NCI-H460 (cell line): ENCODE measurements around the gene GALNT18. TPM values are rescaled to one million over a fixed set of nuclear protein-coding genes. Genes with fewer than 3 reads are reported as not detected.

Experiments used
- DNase-seq: peaks from one replicate; pipeline ENCODE4 v3.0.0-alpha.2; 2016; ENCODE audit warnings: low read depth; ENCODE audit errors: extremely low read depth
- polyA plus RNA-seq: library from polyadenylated mRNA; depleted of rRNA; stranded (reverse); fragments of >200 nt; gene quantifications from 2 replicates; pipeline ENCODE4 v1.2.3, GENCODE V29; 2014; cell fraction: nucleus; rRNA removed
- total RNA-seq: library from RNA; depleted of rRNA; stranded (reverse); fragments of >200 nt; shearing (Covaris generic); gene quantifications from 2 replicates; pipeline ENCODE4 v1.2.3, GENCODE V29; 2014; rRNA removed

The GALNT18 gene
- total RNA-seq: 4.6 and 6.1 TPM in 2 replicates
- 15.1 and 19.4 TPM in 2 replicates for polyA plus RNA-seq

DNA sequence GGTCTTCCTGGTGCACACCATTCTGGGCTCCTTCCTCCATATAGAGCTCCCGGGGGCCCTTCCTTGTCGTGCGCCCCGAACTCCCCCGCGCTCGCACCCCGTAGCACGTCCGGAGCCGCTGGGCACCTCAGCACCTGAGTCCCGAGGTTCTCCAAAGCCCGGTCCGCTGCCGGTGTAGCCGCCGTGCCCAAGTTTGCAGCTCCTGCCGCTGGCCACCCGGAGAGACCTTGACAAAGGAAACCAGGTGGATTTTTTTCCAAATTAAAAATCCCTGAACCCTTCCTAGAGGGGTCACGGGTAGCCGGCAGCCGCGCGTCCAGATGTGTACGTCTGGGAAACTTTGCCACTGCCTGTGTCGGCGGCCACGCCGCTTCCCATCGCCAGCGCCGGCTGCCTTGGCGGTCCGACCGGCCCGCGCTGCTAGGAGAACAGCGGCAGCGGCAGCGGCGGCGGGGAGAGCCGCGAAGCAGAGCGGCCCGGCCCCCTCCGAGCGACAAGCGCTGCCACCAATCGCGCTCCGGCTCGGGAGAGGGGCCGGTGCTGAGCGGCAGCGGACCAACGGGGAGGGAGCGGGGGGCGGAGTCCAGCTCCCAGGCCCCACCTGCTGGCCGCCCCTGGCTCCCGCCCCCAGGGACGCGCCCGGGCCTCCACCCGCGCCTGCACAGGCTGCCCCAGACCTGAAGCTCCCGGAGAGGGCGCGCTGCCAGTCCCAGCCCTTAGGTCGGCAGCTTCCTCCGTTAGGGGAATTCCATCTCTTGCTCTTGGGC lies at the start of gene GALNT18:
GALNT18 (minus strand) TSS at position 433 of the 767 bp plus-strand sequence.
- peak; percentile 86 for DNase-seq

DNA sequence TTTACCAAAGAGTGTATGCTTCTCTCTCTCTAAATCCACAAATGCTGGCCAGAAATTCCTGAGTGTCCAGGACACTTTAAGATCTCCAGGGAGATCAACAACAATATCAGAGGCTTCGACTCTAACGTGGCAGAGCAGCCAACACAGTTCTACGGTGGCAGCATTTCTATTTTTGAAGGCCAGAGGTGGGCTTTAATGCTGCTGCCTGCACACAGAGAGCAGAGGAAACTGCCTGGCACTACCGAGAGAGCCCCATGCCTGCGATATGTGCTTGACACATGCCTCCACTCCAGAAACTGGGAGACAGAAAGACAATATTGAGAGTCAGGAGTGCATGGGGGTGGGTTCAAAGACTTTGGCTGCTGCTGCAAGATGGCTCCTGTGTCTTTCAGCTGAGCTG lies 48.8 kb upstream of the GALNT18 start:
- DNase-seq: no peak

DNA sequence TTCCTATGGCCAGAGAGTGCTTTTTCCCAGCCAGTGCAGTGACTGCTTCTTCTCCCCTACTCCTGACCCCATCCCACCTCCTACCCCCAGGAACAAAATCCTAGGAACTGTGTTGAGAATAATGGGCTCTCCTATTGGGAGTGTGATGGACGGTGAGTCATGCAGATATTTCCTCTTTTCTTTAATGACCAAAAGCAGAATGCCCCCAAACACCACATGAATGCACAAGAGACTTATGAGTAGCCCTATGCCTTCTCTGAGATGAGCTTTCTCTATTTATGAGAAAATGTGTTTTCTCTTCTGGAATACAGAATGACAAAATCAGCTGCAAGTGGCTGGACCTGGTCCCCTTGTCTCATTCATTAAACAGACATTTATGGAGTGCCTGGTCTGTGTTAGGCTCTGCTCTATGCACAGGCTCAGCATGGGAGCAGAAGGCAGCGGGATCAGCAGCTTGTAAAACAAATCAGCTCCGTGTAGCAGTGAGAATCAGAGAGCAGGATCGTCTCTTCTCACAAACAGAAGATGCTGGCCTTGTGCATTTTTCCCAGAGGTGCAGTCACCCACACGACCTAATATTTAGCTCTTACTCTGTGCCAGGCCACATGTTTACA lies 47.5 kb upstream of the GALNT18 start:
- DNase-seq: no peak

DNA sequence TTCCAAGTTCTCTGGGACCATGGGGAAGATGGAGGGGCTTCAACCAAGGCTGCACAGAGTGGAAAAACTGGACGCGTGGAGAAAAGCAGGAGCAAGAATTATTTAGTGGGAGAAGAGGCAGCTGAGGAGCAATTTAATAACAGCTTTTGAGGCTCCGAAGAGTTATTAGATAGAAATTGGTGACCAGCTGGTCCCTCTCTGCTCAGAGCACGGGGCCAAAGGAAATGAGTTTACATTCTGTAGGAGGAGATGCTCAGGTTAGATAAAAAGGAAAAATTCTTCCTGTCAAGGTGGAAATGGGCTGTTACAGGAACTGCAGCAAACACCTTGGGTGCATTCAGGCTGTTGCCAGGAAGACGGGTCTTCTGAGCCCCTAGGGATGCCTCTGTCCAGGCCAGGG lies 47.0 kb upstream of the GALNT18 start:
- no peak for DNase-seq

DNA sequence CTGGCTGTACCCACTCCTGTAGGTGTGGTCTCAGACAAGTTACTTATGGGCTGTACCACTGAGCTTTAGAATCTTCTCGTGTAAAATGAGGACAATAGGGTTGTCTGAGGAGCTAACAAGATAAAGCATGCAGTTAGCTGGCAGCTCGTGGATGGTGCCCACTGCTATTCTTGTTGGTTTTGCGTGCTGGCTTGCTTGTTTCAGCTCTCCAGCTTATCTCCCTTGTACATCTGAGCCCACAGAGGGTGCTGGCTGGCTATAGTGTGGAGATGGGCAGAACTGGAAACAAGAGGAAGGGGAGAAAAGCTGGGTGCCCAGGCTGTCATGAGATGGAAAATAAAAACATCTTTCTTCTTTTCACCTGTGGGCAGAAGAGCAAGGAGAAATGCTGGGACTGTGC lies 46.5 kb upstream of the GALNT18 start:
- no peak for DNase-seq

DNA sequence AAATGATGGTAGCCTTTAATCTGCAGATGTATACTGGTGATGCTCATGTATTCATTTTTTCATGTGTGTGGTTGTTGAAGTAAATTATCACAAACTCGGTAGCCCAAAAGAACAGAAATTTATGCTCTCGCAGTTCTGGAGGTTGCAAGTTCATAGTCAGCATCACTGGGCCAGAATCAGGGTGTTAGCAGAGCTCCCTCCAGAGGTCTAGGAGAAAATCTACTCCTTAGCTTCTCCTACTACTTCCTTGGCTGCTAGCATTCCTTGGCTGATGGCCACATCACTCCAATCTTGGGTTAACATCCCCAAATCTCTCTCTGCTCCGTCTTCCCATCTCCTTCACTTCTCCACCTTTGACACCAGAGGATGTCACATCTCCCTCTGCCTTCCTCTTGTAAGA lies 45.3 kb upstream of the GALNT18 start:
- DNase-seq: no peak

DNA sequence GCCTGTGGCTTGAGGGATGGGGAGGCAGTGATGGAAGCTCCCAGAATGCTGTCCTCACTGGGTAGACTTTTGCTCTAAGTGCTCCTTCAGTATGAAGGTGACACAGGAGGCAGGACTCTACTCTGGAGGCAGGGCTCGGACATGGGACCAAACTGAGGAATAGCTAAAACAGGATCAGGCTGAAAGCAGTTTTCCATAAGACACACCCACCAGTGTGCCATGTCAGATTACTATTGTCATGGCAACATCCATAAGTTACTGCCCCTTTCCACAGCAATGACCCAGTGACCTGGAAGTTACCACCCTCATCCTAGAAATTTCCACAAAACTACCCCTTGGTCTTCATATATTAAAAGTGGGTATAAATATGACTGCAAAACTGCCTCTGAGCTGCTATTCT lies 43.6 kb upstream of the GALNT18 start:
- DNase-seq: no peak

DNA sequence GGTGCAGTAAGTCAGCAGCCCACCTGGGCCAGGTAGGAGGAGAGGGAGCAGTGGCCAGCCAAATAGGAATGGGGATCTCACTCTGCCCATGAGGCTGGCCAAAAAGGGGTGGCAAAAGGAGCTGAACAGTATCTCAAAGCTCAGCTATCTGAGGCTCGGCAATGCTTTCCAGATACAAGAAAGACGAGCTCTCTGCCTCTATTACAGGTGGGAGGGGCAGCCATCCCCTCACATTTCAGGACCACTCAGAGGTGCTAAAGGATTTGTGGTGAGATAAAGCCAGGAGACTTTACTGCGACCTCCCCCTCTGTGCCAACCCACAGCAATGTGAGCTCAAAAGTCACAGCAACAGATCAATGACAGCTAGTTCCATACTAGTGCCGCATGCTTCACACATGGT lies 42.1 kb upstream of the GALNT18 start:
- no peak for DNase-seq

DNA sequence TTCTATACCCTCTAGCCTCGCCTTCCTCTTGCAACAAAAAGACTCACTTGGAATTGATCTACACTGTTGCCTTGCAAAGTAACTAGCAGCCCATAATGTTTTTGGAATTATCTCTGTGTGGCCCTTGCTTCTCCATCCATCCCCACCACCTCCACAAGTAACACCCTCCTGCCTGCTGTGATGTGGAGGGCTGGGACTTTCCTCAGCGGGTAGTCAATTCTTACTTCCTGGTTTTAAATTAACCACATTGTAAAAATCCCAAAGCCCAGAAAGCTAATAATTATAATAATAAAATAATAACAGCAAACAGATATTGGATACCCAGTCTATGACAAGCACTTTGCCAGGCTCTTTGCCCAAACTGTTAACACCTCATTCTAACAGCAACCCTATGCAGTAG lies 40.8 kb upstream of the GALNT18 start:
- no peak for DNase-seq

DNA sequence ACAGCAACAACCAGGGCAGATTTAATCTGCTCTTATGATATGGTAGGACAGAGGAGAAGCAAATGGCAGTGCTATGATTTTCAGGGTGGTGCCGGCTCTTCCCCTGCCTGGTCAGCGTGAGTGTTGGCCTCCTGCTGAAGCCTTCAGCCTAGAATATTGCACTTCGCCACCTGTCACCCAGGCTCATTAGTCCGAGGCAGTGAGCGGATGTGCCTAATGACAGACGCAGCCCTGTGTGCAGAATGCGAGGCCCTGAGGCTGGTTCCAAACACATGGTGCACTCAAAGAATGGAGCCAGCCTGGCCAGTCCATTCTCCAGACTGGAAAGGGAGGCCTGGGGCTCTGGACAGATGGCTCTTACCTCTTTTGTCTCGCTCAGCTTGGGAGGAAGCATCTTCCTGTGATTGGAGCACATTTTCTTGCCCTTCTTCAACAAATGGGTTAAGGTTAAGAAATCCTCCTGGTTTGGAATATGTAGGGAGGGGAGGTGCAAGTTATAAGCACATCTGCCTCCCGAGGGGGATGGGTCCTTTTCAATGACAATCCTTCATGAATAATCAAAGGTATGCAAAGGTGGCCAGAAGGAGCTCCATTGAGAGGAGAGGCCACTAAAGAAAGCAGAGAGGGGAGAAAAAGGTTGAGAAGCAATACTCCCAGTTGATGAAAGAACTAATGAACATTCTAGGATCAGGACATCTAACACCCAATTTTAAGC lies 39.7 kb upstream of the GALNT18 start:
- DNase-seq: no peak

DNA sequence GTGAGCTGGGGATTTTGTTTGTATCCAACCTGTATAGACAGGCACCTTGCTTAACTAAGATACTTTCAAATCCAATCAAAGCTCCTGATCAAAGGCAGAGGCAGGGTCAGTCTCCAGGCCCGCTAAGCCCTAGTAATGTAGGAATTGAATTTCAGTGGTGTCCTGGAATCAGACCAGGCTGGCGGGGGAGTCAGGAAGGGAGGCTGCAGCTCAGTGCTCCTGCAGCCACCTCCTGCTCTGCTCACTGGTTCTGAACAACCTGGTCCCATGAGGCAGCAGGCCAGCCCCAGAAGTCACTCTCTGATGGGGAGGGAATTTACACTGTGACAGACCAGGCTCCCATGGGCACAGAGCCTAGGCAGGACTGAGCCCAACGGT lies 38.5 kb upstream of the GALNT18 start:
- no peak for DNase-seq

DNA sequence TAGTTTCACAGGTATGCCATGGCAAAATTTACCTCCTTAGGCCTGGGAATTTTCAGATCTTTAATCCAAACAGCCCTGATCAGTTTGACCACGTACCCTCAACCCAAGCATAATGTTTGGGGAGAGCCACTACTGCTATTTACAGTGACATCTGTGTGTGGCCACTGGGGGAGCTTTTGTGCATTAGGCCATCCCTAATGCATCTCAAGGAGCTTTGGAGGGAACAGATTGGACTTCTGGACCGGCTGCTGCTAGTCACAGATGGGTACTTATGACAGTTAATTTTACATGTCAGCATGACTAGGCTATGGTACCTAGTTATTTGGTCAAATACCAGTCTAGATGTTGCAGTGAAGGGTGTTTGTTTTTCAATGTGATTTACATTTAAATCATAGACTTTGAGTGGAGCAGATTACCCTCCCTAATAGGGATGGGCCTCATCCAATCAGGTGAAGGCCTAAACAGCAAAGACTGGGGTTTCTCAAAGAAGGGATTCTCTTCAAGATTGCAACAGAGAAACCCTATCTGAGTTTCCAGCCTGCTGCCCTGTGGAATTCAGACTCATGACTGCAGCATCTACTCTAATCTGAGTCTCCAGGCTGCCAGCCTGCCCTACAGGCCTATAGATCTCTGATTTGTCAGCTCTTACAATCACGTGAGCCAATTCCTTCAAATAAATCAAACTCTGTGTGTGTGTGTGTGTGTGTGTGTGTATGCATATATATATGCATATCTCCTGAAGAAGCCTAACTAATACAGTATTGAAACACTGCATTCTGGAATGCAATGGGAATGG lies 38.0 kb upstream of the GALNT18 start:
- no peak for DNase-seq

DNA sequence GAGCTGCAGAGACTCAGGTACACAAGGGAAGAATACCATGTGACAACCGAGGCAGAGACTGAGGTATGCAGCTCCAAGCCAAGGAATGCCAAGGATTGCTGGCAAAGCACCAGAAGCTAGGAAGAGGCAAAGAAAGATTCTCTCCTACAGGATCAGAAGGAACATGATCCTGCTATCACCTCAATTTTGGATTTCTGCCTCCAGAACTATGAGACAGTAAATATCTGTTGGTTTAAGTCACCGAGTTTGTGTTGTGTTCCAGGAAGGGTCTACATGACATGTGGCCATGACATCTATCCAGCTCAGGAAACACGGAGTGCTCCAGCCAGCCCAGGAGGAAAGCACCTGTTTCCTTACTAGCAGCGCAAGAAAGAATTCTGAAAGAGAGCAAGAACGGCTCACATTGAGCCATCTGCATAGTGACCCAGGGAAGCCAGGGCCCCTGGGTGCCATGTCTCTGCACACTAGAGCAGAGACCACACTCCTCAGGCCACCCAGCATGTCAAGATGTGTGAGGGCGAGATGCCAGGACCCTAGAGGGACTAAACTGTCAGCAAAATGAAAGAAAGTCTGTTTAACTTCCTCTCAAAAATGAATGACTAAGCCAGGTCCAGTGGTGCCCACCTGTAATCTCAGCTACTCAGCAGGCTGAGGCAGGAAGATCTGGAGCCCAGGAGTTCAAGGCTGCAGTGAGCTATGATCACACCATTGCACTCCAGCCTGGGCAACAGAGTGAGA lies 35.6 kb upstream of the GALNT18 start:
- DNase-seq: no peak

DNA sequence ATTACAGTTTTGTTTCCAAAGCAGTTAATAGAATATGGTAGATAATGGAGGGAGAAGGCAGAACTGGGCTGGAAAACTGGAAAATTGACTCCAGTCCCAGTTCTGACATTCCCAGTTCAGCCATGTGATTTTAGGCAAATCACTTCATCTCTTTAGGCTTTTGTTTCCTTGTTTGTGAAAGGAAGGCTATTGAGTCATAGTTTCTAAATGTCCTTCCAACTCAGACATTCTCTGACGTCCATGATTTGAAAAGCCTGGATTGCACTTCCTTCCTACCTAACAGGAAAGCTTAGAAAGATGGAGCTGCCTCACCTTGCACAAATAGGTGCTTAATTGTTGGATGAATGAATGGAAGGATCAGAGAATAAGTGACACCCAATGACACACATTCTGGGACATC lies 19.8 kb upstream of the GALNT18 start:
- DNase-seq: no peak

DNA sequence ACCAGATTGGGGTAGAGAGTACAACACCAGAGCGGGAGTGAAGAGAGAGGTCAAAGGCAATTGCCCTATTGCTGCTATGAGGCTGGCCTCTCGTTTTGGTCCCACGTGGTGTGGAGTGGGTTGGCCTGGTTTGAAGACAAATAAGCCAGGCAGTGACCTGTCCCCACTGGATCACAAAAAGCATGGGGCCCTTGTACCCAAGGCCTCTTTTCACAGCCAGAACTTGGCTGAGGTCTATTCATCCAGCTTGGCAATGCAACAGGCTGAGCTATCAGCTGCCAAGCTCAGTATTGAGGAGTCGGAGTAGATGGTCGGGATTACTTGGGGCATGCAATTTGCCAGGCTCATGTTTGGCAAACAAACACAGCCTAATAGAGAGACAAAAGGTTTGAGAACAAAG lies 19.2 kb upstream of the GALNT18 start:
- no peak for DNase-seq

DNA sequence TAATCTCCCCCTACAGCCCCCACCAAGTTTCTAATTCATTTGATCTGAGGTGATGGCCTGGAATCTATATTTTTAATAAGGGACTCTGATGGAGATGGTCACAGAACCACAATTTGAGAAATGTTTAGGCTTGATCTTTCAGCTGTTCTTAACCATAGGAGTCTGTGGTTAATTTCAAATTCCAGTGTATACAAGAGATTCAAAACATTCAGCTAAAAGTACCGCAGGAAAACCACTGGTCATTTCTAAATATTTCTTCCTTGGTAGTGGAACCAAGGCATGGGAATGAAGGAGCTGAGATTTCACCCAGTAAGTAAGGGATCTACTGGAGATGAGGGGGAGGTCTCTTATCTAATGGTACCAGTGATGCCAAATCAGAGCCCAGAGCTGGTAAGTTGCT lies 18.3 kb upstream of the GALNT18 start:
- DNase-seq: no peak

DNA sequence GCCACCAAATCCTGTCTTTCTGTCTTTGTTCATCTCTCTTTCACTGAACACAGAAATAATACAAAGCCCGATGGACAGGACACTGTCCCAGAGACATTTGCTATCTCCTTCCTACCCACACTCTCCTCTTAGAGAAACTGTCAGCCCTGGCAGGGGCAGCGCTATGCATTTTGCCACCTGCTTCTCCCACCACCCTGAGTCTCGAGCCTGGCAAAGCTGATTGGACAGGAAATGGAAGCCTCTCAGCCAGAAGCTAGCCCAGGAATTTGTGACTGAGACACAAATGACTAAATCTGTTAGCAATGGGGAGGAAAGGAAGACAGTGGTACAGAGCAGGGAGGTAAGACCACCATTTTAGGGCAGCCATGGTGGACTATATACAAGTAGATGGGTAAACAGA lies 14.9 kb upstream of the GALNT18 start:
- DNase-seq: no peak

DNA sequence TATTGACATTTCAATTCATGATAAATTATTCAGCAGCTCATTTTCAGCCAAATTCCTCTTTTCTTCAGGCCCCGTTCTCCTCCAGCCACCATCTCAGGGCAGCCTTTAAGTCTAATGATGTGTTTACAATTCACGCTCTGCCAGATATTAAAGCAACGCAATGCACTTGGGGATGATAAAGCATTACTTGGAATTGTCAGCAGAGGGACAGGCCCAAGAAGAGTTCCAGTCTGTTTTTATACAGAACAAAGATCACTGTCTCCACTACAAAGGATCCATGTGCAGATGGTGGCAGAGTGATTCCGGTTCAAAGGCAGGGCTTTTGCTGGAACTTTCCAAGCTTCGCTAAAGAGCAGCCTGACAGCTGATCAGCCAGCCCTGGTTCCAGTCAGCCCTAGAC lies 13.6 kb upstream of the GALNT18 start:
- no peak for DNase-seq

DNA sequence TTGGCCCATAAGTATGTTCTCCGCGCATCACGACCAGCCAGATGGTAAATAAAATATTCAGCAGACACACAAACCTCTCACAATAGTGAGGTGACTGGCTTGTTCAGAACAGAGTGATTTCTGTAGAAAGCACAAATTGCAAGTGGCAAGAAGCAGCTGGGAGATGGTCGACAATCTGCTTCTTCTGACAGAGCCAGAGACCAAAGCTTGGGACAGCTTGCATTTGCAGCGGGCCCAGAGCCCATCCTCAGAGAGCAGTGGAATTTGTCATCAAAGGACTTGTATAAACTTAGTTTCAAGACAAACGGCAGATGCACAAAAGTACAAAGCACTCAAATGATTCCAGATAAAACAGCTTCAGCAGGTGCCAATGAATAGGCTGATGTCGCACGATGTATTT lies 7.6 kb upstream of the GALNT18 start:
- no peak for DNase-seq

DNA sequence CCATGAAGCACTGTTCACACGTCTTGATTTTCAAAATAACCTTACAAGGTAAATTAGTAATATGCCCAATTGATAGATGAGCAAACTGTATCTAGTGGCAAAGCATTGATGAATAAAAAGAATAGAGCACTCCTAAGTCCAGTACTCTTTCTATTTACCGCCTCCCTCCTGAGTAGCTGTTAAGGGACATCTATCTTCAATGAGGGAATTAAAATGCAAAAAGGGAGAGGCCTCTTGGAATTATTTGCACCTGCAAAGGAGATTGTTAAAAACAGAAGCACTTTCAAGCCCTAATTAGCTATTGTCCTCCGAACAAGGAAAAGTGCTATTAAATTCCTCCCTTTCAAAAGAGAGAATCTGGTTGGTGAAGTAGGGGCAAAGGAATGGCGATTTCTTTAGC lies 6.8 kb upstream of the GALNT18 start:
- DNase-seq: no peak
